Type B pancreatic cell (in vitro differentiated cells): ENCODE data around the gene MN1. TPM values are rescaled to one million over a fixed set of nuclear protein-coding genes. Genes with fewer than 3 reads are reported as not detected.

ENCODE experiments used
- DNase-seq: peaks from one replicate; pipeline ENCODE4 v3.0.0; 2021; ENCODE audit warnings: mixed read lengths; ENCODE audit not compliant: unreplicated experiment; ENCODE audit errors: extremely low spot score
- H3K27ac Mint-ChIP-seq: 2 replicates; pipeline ENCODE4 v1.8.0; 2021; ENCODE audit warnings: mild to moderate bottlenecking, mixed read lengths
- H3K27me3 Mint-ChIP-seq: 2 replicates; pipeline ENCODE4 v1.8.0; 2021; ENCODE audit warnings: mixed read lengths
- H3K36me3 Mint-ChIP-seq: 2 replicates; pipeline ENCODE4 v1.8.0; 2021; ENCODE audit warnings: mixed read lengths
- H3K4me1 Mint-ChIP-seq: one replicate; pipeline ENCODE4 v1.8.0; 2021; ENCODE audit warnings: mixed read lengths; ENCODE audit not compliant: unreplicated experiment
- H3K4me3 Mint-ChIP-seq: 2 replicates; pipeline ENCODE4 v1.8.0; 2021; ENCODE audit warnings: mild to moderate bottlenecking, mixed read lengths
- H3K9me3 Mint-ChIP-seq: 2 replicates; pipeline ENCODE4 v1.8.0; 2021; ENCODE audit warnings: mixed read lengths
- total RNA-seq: library from RNA; stranded (reverse); gene quantifications from 2 replicates; pipeline ENCODE4 v1.2.1, GENCODE V29; 2021; ENCODE audit warnings: low replicate concordance
- TF ChIP-seq, protein P1 (sequence below): fragments of 200-600 bp; sonication (generic); conservative IDR thresholded peaks from 2 replicates; pipeline ENCODE4 v1.5.0; 2021; ENCODE audit warnings: antibody characterized with exemption, mild to moderate bottlenecking

The MN1 gene
- total RNA-seq, 1 donor from 2014 or later: 17.0 TPM

DNA sequence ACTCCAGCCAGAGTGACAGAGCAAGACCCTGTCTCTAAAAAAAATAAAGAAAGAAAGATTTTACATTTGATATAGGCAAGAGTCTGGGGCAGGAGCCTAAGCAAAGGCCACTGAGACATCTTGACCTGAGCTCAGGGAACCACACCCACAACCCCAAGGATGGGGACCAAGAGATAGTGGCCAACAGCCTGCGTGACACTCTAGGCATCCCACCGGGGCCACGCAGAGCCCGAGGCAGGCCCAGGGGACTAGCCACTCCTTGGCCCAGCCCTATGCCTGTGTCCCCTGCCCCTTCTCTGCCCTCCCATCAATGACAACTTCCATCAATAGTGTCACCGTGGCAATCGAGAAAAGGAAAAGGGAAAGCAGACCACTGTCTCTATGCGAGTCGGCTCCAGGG, 41.1 kb downstream of the MN1 start:
- Mint-ChIP-seq H3K9me3 (no peaks in the 10 kb centered on the region), H3K36me3 (peaks cover 4% of the 10 kb centered on the region), H3K27me3 (peaks cover 4% of the 10 kb centered on the region), H3K4me3 (no peak overlapping the region), H3K4me1 (peaks cover 12% of the 10 kb centered on the region), H3K27ac (no peak overlapping the region)
- TF ChIP-seq, protein P1, sequence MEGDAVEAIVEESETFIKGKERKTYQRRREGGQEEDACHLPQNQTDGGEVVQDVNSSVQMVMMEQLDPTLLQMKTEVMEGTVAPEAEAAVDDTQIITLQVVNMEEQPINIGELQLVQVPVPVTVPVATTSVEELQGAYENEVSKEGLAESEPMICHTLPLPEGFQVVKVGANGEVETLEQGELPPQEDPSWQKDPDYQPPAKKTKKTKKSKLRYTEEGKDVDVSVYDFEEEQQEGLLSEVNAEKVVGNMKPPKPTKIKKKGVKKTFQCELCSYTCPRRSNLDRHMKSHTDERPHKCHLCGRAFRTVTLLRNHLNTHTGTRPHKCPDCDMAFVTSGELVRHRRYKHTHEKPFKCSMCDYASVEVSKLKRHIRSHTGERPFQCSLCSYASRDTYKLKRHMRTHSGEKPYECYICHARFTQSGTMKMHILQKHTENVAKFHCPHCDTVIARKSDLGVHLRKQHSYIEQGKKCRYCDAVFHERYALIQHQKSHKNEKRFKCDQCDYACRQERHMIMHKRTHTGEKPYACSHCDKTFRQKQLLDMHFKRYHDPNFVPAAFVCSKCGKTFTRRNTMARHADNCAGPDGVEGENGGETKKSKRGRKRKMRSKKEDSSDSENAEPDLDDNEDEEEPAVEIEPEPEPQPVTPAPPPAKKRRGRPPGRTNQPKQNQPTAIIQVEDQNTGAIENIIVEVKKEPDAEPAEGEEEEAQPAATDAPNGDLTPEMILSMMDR: no peak
- DNase-seq: no peak

DNA sequence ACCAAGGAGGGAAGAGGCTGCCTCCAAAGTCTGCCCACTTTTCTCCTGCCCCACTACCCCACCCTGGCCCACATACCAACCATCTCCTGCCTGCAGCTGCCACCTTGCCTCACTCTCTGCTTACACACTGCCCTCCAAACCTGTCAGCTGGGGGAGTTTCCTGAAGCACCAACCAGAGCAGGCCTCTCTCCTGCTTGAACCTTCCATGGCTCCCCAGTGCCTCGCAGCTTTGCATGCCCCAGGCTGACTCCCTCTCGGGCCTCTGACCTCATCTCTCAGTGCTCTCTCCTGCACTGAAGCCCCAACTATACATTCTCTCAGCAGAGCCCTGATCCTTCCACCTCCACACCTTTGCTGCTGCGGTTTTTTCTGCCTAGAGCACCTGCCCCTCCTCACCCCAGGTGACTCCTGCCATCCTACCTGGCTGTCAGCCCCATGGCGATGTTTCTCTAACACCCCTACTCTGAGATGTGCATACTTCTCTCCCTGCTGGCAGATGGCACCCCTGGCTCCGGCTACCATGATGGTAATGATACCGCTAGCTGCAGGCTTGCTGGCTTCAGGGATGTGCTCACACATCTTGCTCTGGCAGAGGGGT, 43.5 kb downstream of the MN1 start:
- no peak for DNase-seq
- H3K4me1 Mint-ChIP-seq: peaks cover 23% of the 10 kb centered on the region
- H3K4me3 Mint-ChIP-seq: no peak overlapping the region
- no peak overlapping the region for H3K27ac Mint-ChIP-seq
- no peaks in the 10 kb centered on the region for H3K36me3 Mint-ChIP-seq
- no peaks in the 10 kb centered on the region for H3K27me3 Mint-ChIP-seq
- H3K9me3 Mint-ChIP-seq: no peaks in the 10 kb centered on the region
- TF ChIP-seq, protein P1: no peak

DNA sequence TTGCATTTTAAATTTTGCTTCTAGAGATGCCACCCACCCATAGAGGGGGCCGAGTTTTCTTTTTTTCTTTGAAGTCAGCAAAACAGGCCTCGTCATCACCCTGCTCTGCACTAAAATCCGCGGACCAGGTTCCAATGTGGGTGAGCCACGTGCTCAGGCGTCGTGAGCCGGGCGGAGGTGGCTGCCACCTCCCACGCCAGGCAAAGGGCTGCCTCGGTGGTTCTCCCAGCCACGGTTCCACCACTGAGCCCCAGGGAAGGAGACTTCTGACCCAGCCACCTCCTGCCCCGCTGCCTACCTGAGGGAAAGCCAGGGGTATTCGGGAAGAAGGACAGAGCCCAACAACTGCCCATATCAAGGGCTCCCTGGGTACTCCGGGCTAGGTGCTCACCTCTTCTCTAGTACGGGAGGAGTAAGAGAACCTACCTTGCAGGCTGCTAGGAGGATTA, 45.3 kb downstream of the MN1 start:
- Mint-ChIP-seq H3K9me3 (no peaks in the 10 kb centered on the region), H3K36me3 (no peaks in the 10 kb centered on the region), H3K27ac (no peak overlapping the region), H3K4me3 (no peak overlapping the region), H3K4me1 (peaks cover 18% of the 10 kb centered on the region), H3K27me3 (peaks cover 3% of the 10 kb centered on the region)
- no peak for DNase-seq
- TF ChIP-seq, protein P1: no peak

DNA sequence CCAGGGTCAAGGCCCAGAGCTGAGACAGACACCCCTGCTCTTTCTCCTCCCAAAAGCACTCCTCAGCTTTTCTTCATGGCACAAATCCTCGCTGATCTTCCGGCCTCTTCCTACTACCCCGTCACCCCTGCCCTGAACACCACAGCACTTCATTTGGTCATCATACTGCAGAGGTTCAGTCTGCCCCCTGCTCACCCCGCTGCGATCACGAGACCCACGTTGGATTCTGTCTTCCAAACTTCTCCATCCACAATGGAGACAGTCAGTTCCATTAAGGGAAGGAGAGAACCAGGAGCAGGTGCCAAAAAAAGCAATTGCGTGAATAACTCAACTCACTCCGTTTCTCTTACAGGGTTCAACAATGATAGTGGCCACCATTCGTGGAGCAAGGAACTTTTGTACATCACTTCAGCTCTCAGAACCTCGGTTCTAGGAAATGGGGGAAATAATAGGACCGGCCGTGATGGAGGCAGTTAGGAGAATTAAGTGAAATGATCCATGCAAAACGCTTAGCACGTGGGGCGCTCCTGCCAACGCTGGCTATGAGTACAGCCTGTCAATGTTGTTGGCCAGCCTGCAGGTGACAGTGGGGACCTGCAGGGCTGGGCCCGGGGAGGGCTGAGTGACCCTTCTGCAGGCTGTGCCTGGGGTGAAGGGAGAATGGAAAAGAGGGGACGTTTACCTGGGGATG, 45.9 kb downstream of the MN1 start:
- DNase-seq: no peak
- no peak overlapping the region for H3K4me3 Mint-ChIP-seq
- H3K27me3 Mint-ChIP-seq: peaks cover 3% of the 10 kb centered on the region
- TF ChIP-seq, protein P1: no peak
- H3K9me3 Mint-ChIP-seq: no peaks in the 10 kb centered on the region
- H3K27ac Mint-ChIP-seq: no peak overlapping the region
- H3K36me3 Mint-ChIP-seq: no peaks in the 10 kb centered on the region
- peaks cover 24% of the 10 kb centered on the region for H3K4me1 Mint-ChIP-seq

DNA sequence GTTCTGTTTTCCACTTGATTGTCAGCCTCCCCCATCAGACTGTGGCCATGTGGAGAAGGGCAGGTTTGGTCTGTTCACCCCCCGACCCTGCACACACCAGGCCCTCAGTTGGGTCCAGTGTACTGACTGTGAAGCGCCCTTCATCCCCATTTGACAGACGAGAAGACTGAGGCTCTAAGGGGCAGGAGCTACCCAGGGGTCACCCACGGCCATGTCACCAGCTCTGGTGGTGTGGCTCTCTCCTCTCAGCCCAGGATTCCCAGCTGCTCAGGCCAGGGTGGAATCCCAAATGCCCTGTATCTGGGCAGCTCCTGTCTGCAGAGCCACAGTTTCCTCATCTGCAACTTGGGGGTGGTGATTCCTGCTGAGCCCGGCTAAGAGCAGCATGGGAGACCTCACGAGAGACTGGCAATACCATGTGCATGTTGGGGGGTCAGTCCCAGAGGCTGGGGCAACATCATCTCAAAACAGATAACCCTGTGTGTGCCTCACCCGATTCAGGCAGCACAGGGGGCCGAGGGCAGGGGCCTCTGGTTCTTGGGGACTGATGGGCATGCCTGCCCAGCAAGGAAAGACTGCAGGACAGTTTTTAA, 46.6 kb downstream of the MN1 start:
- Mint-ChIP-seq H3K27ac (no peak overlapping the region), H3K4me1 (peaks cover 31% of the 10 kb centered on the region), H3K36me3 (no peaks in the 10 kb centered on the region), H3K27me3 (peaks cover 8% of the 10 kb centered on the region), H3K4me3 (no peak overlapping the region), H3K9me3 (no peaks in the 10 kb centered on the region)
- TF ChIP-seq, protein P1: no peak
- DNase-seq: no peak
